Large intestine (tissue), 3 donors: ENCODE results near the gene C15orf40. TPM values are rescaled to one million over a fixed set of nuclear protein-coding genes. Genes with fewer than 3 reads are reported as not detected.

Experiments
- DNase-seq, 2 donors: peaks; one replicate each; pipeline versions ENCODE4 v3.0.0 to v3.0.0-alpha.2; 2013
- H3K27ac ChIP-seq: one replicate; pipeline ENCODE4 v1.5.1; 2013; ENCODE audit warnings: low read length
- H3K27me3 ChIP-seq: 2 replicates; pipeline ENCODE4 v1.6.1; 2013; ENCODE audit warnings: low read length; ENCODE audit not compliant: control insufficient read depth, insufficient read depth
- H3K36me3 ChIP-seq: 2 replicates; pipeline ENCODE4 v1.6.1; 2013; ENCODE audit warnings: low read length; ENCODE audit not compliant: control insufficient read depth, insufficient read depth
- H3K4me1 ChIP-seq: one replicate; pipeline ENCODE4 v1.6.1; 2013; ENCODE audit warnings: low read length; ENCODE audit not compliant: control insufficient read depth, insufficient read depth
- H3K4me3 ChIP-seq: one replicate; pipeline ENCODE4 v1.5.1; 2013; ENCODE audit warnings: low read length
- H3K9me3 ChIP-seq: one replicate; pipeline ENCODE4 v1.6.1; 2013; ENCODE audit warnings: mild to moderate bottlenecking, low read depth, low read length, moderate library complexity; ENCODE audit not compliant: control insufficient read depth
- WGBS: methylation state at CpG from one replicate; pipeline ENCODE4 v1.1.5; 2013; ENCODE audit warnings: low lambda C conversion rate; ENCODE audit not compliant: insufficient coverage; 5-methylcytosine and 5-hydroxymethylcytosine counted together
- polyA plus RNA-seq: library from polyadenylated mRNA; unstranded; fragments of 120-200 nt; gene quantifications from one replicate; pipeline ENCODE4 v1.2.1, GENCODE V29; 2013

Gene C15orf40
- polyA plus RNA-seq, 1 donor: 29.1 TPM

GRCh38 chr15:82958638-82959037 lies 52.8 kb downstream of the C15orf40 start:
- DNase-seq: no peak
- no peak overlapping the region for H3K27ac ChIP-seq
- no peaks in the 10 kb centered on the region for H3K9me3 ChIP-seq
- no peaks in the 10 kb centered on the region for H3K4me1 ChIP-seq
- no peak overlapping the region for H3K4me3 ChIP-seq
- no CpG with 5 or more reads among the region's 1 CpG for WGBS
- no peaks in the 10 kb centered on the region for H3K27me3 ChIP-seq
- H3K36me3 ChIP-seq: no peaks in the 10 kb centered on the region

GRCh38 chr15:82952158-82953081 lies 59.0 kb downstream of the C15orf40 start, which contains the start of gene HOMER2:
Gene HOMER2, minus strand, starts transcription at chr15:82952720. Its CDS starts 185 bp downstream, at chr15:82952535.
- peak; percentile 7 to 47 for DNase-seq

GRCh38 chr15:82951472-82952157 lies 59.8 kb downstream of the C15orf40 start:
- DNase-seq: peak in 1 of 2 donors; percentile 22
- Histone ChIP-seq H3K4me3 (peak overlapping the region; percentile 9), H3K27me3 (peaks cover 28% of the 10 kb centered on the region), H3K27ac (no peak overlapping the region), H3K4me1 (no peaks in the 10 kb centered on the region), H3K36me3 (no peaks in the 10 kb centered on the region), H3K9me3 (no peaks in the 10 kb centered on the region)
- 0% methylated on average over 1 of the region's 13 CpGs for WGBS

More at GRCh38 chr15:82952158-82953081, 59.0 kb downstream of the C15orf40 start, which contains the start of gene HOMER2:
- H3K27me3 ChIP-seq: peaks cover 28% of the 10 kb centered on the region
- no peaks in the 10 kb centered on the region for H3K9me3 ChIP-seq
- peak within 1 kb of the TSS; percentile 9 for H3K4me3 ChIP-seq
- no peaks in the 10 kb centered on the region for H3K36me3 ChIP-seq
- no peak within 1 kb of the TSS for H3K27ac ChIP-seq
- WGBS: no CpG with 5 or more reads among the region's 119 CpGs
- H3K4me1 ChIP-seq: no peaks in the 10 kb centered on the region

GRCh38 chr15:82950746-82951370 lies 60.6 kb downstream of the C15orf40 start:
- Histone ChIP-seq H3K4me1 (no peaks in the 10 kb centered on the region), H3K27me3 (peaks cover 30% of the 10 kb centered on the region), H3K36me3 (no peaks in the 10 kb centered on the region), H3K27ac (no peak overlapping the region), H3K9me3 (no peaks in the 10 kb centered on the region), H3K4me3 (no peak overlapping the region)
- DNase-seq: no peak
- WGBS: no CpG with 5 or more reads among the region's 6 CpGs

- 93% methylated on average over 4 of the region's 5 CpGs for WGBS
- no peak overlapping the region for H3K27ac ChIP-seq
- H3K4me1 ChIP-seq: no peaks in the 10 kb centered on the region
- H3K36me3 ChIP-seq: no peaks in the 10 kb centered on the region
- H3K4me3 ChIP-seq: no peak overlapping the region
- DNase-seq: no peak
- no peaks in the 10 kb centered on the region for H3K9me3 ChIP-seq
- H3K27me3 ChIP-seq: peaks cover 30% of the 10 kb centered on the region
Measured at GRCh38 chr15:82950295-82950694, 61.1 kb downstream of the C15orf40 start.

- no peak overlapping the region for H3K4me3 ChIP-seq
- no peaks in the 10 kb centered on the region for H3K9me3 ChIP-seq
- WGBS: 90% methylated on average over 2 of the region's 8 CpGs
- H3K27ac ChIP-seq: no peak overlapping the region
- peaks cover 18% of the 10 kb centered on the region for H3K27me3 ChIP-seq
- no peaks in the 10 kb centered on the region for H3K4me1 ChIP-seq
- H3K36me3 ChIP-seq: no peaks in the 10 kb centered on the region
- no peak for DNase-seq
Measured at GRCh38 chr15:82946155-82946701, 65.2 kb downstream of the C15orf40 start.

- no peaks in the 10 kb centered on the region for H3K4me1 ChIP-seq
- DNase-seq: no peak
- peaks cover 13% of the 10 kb centered on the region for H3K27me3 ChIP-seq
- WGBS: 90% methylated on average over 2 of the region's 5 CpGs
- H3K9me3 ChIP-seq: no peaks in the 10 kb centered on the region
- H3K36me3 ChIP-seq: no peaks in the 10 kb centered on the region
- H3K4me3 ChIP-seq: no peak overlapping the region
- H3K27ac ChIP-seq: no peak overlapping the region
Measured at GRCh38 chr15:82945326-82945725, 66.1 kb downstream of the C15orf40 start.

GRCh38 chr15:82944821-82945220 lies 66.6 kb downstream of the C15orf40 start:
- no peak for DNase-seq
- no peaks in the 10 kb centered on the region for H3K36me3 ChIP-seq
- no peak overlapping the region for H3K27ac ChIP-seq
- peaks cover 8% of the 10 kb centered on the region for H3K27me3 ChIP-seq
- no CpG with 5 or more reads among the region's 5 CpGs for WGBS
- H3K4me3 ChIP-seq: no peak overlapping the region
- no peaks in the 10 kb centered on the region for H3K4me1 ChIP-seq
- H3K9me3 ChIP-seq: no peaks in the 10 kb centered on the region

GRCh38 chr15:82944056-82944455 lies 67.4 kb downstream of the C15orf40 start:
- Histone ChIP-seq H3K4me1 (no peaks in the 10 kb centered on the region), H3K4me3 (no peak overlapping the region), H3K27ac (no peak overlapping the region), H3K36me3 (no peaks in the 10 kb centered on the region), H3K27me3 (peaks cover 4% of the 10 kb centered on the region), H3K9me3 (no peaks in the 10 kb centered on the region)
- DNase-seq: no peak
- WGBS: no CpG with 5 or more reads among the region's 5 CpGs

- H3K4me3 ChIP-seq: no peak overlapping the region
- no peak overlapping the region for H3K27ac ChIP-seq
- no CpG with 5 or more reads among the region's 3 CpGs for WGBS
Measured at GRCh38 chr15:82943176-82943575, 68.3 kb downstream of the C15orf40 start.

More at GRCh38 chr15:82943176-82943575, 68.3 kb downstream of the C15orf40 start:
- no peaks in the 10 kb centered on the region for H3K9me3 ChIP-seq
- no peaks in the 10 kb centered on the region for H3K36me3 ChIP-seq
- no peaks in the 10 kb centered on the region for H3K4me1 ChIP-seq
- no peak for DNase-seq
- H3K27me3 ChIP-seq: peaks cover 2% of the 10 kb centered on the region
